Esophagus squamous epithelium (tissue), 4 donors: ENCODE data around the gene NHSL1.

Source experiments
- POLR2A ChIP-seq, 4 donors: fragments of 450-650 bp; IDR thresholded peaks; one replicate each; pipeline ENCODE4 v1.6.1; 2017; ENCODE audit warnings: antibody characterized with exemption in 4 of 4, mild to moderate bottlenecking in 4 of 4, moderate library complexity in 3 of 4
- TF ChIP-seq, protein P1 (sequence below), 6 experiments: fragments of 450-650 bp in 4 of 6; fragments of 200-600 bp in 2 of 6; sonication (generic) in 2 of 6; IDR thresholded peaks; one replicate each; pipeline ENCODE4 v1.5.1; 2016 to 2019; ENCODE audit warnings: antibody characterized with exemption in 6 of 6, mild to moderate bottlenecking in 4 of 6, moderate library complexity in 4 of 6

GRCh38 chr6:138441965-138442364 lies 57.3 kb downstream of the NHSL1 start:
- TF ChIP-seq, protein P1, sequence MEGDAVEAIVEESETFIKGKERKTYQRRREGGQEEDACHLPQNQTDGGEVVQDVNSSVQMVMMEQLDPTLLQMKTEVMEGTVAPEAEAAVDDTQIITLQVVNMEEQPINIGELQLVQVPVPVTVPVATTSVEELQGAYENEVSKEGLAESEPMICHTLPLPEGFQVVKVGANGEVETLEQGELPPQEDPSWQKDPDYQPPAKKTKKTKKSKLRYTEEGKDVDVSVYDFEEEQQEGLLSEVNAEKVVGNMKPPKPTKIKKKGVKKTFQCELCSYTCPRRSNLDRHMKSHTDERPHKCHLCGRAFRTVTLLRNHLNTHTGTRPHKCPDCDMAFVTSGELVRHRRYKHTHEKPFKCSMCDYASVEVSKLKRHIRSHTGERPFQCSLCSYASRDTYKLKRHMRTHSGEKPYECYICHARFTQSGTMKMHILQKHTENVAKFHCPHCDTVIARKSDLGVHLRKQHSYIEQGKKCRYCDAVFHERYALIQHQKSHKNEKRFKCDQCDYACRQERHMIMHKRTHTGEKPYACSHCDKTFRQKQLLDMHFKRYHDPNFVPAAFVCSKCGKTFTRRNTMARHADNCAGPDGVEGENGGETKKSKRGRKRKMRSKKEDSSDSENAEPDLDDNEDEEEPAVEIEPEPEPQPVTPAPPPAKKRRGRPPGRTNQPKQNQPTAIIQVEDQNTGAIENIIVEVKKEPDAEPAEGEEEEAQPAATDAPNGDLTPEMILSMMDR (IDR thresholded peaks at IDR 0.05), result no peak
- TF ChIP-seq POLR2A (IDR thresholded peaks at IDR 0.05), result no peak
